Stimulated activated CD8-positive, alpha-beta memory T cell treated with anti-CD3 and anti-CD28 coated beads, Interleukin-4, amount 100 ng/mL, for 1 hour (primary cell): ENCODE measurements around the gene COL4A6.

ENCODE experiments used
- DNase-seq, 2 donors: peaks; one replicate each; pipeline ENCODE4 v3.0.0-alpha.2; 2020; ENCODE audit warnings: low read depth in 2 of 2, low spot score in 1 of 2

COL4A6 gene

GRCh38 chrX:108331126-108331909, 106.9 kb downstream of the COL4A6 start:
- DNase-seq, result no peak

GRCh38 chrX:108323751-108324150, 114.5 kb downstream of the COL4A6 start:
- DNase-seq, result no peak

GRCh38 chrX:108322234-108322633, 116.0 kb downstream of the COL4A6 start:
- no peak for DNase-seq

GRCh38 chrX:108316456-108316855, 121.8 kb downstream of the COL4A6 start:
- no peak for DNase-seq

GRCh38 chrX:108313669-108314068, 124.6 kb downstream of the COL4A6 start:
- DNase-seq, result no peak

- no peak for DNase-seq
Measured at GRCh38 chrX:108312957-108313356, 125.3 kb downstream of the COL4A6 start.

- DNase-seq, result no peak
Measured at GRCh38 chrX:108312011-108312410, 126.2 kb downstream of the COL4A6 start.

GRCh38 chrX:108310506-108310905, 127.7 kb downstream of the COL4A6 start:
- DNase-seq, result no peak

GRCh38 chrX:108309144-108309543, 129.1 kb downstream of the COL4A6 start:
- no peak for DNase-seq

- no peak for DNase-seq
Measured at GRCh38 chrX:108307132-108308085, 130.8 kb downstream of the COL4A6 start.

- no peak for DNase-seq
Measured at GRCh38 chrX:108306086-108306485, 132.1 kb downstream of the COL4A6 start.

- no peak for DNase-seq
Measured at GRCh38 chrX:108304757-108305156, 133.5 kb downstream of the COL4A6 start.

GRCh38 chrX:108304210-108304609, 134.0 kb downstream of the COL4A6 start:
- DNase-seq, result no peak

GRCh38 chrX:108303682-108304081, 134.5 kb downstream of the COL4A6 start:
- no peak for DNase-seq

- no peak for DNase-seq
Measured at GRCh38 chrX:108299704-108300103, 138.5 kb downstream of the COL4A6 start.

- no peak for DNase-seq
Measured at GRCh38 chrX:108299101-108299591, 139.1 kb downstream of the COL4A6 start.

- no peak for DNase-seq
Measured at GRCh38 chrX:108298165-108298602, 140.0 kb downstream of the COL4A6 start.

- DNase-seq, result no peak
Measured at GRCh38 chrX:108297290-108297689, 140.9 kb downstream of the COL4A6 start.

GRCh38 chrX:108292053-108292452, 146.2 kb downstream of the COL4A6 start:
- no peak for DNase-seq

- DNase-seq, result no peak
Measured at GRCh38 chrX:108285918-108286317, 152.3 kb downstream of the COL4A6 start.

GRCh38 chrX:108285356-108285755, 152.9 kb downstream of the COL4A6 start:
- DNase-seq, result no peak

GRCh38 chrX:108275732-108276131, 162.5 kb downstream of the COL4A6 start:
- DNase-seq, result no peak
